ENCODE measurements around the gene PDZD2. TPM values are rescaled to one million over a fixed set of nuclear protein-coding genes. Genes with fewer than 3 reads are reported as not detected.

The PDZD2 gene
- total RNA-seq, 3 donors from 2014 or later (not counting 1 experiment from before 2014, with no cell fraction given): 0.50 to 1.3 (median 0.66) TPM

- Histone ChIP-seq H3K27ac (ENCODE audit: low read length) (no peak overlapping the region), H3K4me3 (ENCODE audit: low read length) (no peak overlapping the region), H3K9me3 (ENCODE audit: control insufficient read depth, insufficient read depth, low read length) (no peaks in the 10 kb centered on the region), H3K27me3 (ENCODE audit: control insufficient read depth, insufficient read depth, low read length) (no peaks in the 10 kb centered on the region), H3K4me1 (ENCODE audit: control insufficient read depth, insufficient read depth, low read length) (no peaks in the 10 kb centered on the region), H3K36me3 (ENCODE audit: control insufficient read depth, insufficient read depth, low read length) (no peaks in the 10 kb centered on the region)
- Mint-ChIP-seq H3K36me3 (no peaks in the 10 kb centered on the region), H3K4me3 (no peak overlapping the region), H3K27me3 (ENCODE audit: low read depth in 2 of 2) (peaks cover 0 to 7% of the 10 kb centered on the region in 2 donors), H3K27ac (no peak overlapping the region), H3K4me1 (no peaks in the 10 kb centered on the region), H3K9me3 (no peaks in the 10 kb centered on the region)
- 91% methylated on average over 7 of the region's 7 CpGs for WGBS (ENCODE audit: insufficient coverage)
- no peak for ATAC-seq
- no peak for TF ChIP-seq CTCF (IDR thresholded peaks at IDR 0.05)
- DNase-seq: no peak
- intact Hi-C loops (cut with micrococcal nuclease): no loop called here
Observed at GRCh38 chr5:31981361-31981945, 342.5 kb downstream of the PDZD2 start.

DNA sequence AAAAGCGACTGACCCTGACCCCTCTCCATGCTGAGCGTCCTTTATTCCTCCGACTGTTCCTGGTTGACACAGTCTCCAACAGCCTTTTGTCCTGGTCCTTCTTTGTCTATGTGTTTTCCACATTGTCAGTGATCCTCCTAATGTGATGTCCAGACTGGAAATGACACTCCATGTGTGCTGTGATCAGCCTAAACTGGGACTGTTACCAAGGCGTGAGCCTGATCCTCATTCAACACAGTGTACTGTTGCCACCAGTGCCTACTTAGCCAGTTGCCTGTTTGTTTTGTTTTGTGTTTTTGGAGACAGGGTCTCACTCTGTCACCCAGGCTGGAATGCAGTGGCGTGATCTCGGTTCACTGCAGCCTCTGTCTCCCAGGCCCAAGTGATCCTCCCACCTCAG lies 343.1 kb downstream of the PDZD2 start:
- DNase-seq (no peak), ATAC-seq (no peak)
- TF ChIP-seq CTCF (IDR thresholded peaks at IDR 0.05): no peak
- Histone ChIP-seq H3K27me3 (ENCODE audit: control insufficient read depth, insufficient read depth, low read length) (no peaks in the 10 kb centered on the region), H3K4me1 (ENCODE audit: control insufficient read depth, insufficient read depth, low read length) (no peaks in the 10 kb centered on the region), H3K27ac (ENCODE audit: low read length) (no peak overlapping the region), H3K36me3 (ENCODE audit: control insufficient read depth, insufficient read depth, low read length) (no peaks in the 10 kb centered on the region), H3K9me3 (ENCODE audit: control insufficient read depth, insufficient read depth, low read length) (no peaks in the 10 kb centered on the region), H3K4me3 (ENCODE audit: low read length) (no peak overlapping the region)
- Mint-ChIP-seq H3K4me3 (no peak overlapping the region), H3K27ac (no peak overlapping the region), H3K36me3 (no peaks in the 10 kb centered on the region), H3K9me3 (no peaks in the 10 kb centered on the region), H3K4me1 (no peaks in the 10 kb centered on the region), H3K27me3 (ENCODE audit: low read depth in 2 of 2) (peaks cover 0 to 7% of the 10 kb centered on the region in 2 donors)
- intact Hi-C loops (cut with micrococcal nuclease): no loop called here
- 94% methylated on average over 6 of the region's 6 CpGs for WGBS (ENCODE audit: insufficient coverage)

DNA sequence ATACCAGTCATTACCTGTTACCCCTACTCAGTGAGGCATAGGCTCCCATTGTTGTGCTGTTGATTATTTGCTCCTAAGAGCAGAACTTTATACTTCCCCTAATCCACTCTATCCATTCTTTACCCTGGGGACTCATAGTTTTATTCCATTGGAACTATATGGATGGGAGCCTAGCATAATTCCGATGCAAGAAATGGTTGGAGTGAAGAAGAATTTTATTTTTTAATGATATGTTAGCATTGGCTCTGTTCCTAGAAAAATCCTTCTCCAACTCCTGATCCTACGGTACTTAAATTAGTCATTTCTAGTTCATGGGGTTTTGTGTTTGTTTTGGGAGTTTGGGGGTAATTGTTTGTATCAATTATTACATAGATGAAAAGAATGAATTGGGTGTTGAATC lies 343.7 kb downstream of the PDZD2 start:
- no peaks in the 10 kb centered on the region for H3K36me3 ChIP-seq (ENCODE audit: control insufficient read depth, insufficient read depth, low read length)
- ATAC-seq (no peak), DNase-seq (no peak)
- H3K27ac ChIP-seq (ENCODE audit: low read length): no peak overlapping the region
- Mint-ChIP-seq H3K4me3 (no peak overlapping the region), H3K36me3 (no peaks in the 10 kb centered on the region), H3K9me3 (no peaks in the 10 kb centered on the region), H3K4me1 (no peaks in the 10 kb centered on the region), H3K27me3 (ENCODE audit: low read depth in 2 of 2) (peaks cover 1 to 7% of the 10 kb centered on the region in 2 donors), H3K27ac (no peak overlapping the region)
- no peak for TF ChIP-seq CTCF (IDR thresholded peaks at IDR 0.05)
- peaks cover 1% of the 10 kb centered on the region for H3K9me3 ChIP-seq (ENCODE audit: control insufficient read depth, insufficient read depth, low read length)
- intact Hi-C loops (cut with micrococcal nuclease): no loop called here
- no peaks in the 10 kb centered on the region for H3K4me1 ChIP-seq (ENCODE audit: control insufficient read depth, insufficient read depth, low read length)
- WGBS (ENCODE audit: insufficient coverage): no CpG with 5 or more reads among the region's 2 CpGs
- no peak overlapping the region for H3K4me3 ChIP-seq (ENCODE audit: low read length)
- H3K27me3 ChIP-seq (ENCODE audit: control insufficient read depth, insufficient read depth, low read length): no peaks in the 10 kb centered on the region

GRCh38 chr5:31983851-31984250 lies 344.9 kb downstream of the PDZD2 start:
- H3K9me3 Mint-ChIP-seq: no peaks in the 10 kb centered on the region
- no peak overlapping the region for H3K4me3 Mint-ChIP-seq
- Histone ChIP-seq H3K27ac (ENCODE audit: low read length) (no peak overlapping the region), H3K9me3 (ENCODE audit: control insufficient read depth, insufficient read depth, low read length) (peaks cover 4% of the 10 kb centered on the region), H3K36me3 (ENCODE audit: control insufficient read depth, insufficient read depth, low read length) (no peaks in the 10 kb centered on the region), H3K4me3 (ENCODE audit: low read length) (no peak overlapping the region), H3K4me1 (ENCODE audit: control insufficient read depth, insufficient read depth, low read length) (no peaks in the 10 kb centered on the region), H3K27me3 (ENCODE audit: control insufficient read depth, insufficient read depth, low read length) (no peaks in the 10 kb centered on the region)
- H3K27me3 Mint-ChIP-seq (ENCODE audit: low read depth in 2 of 2): peaks cover 7 to 15% of the 10 kb centered on the region in 2 donors
- intact Hi-C loops (cut with micrococcal nuclease): no loop called here
- H3K36me3 Mint-ChIP-seq: no peaks in the 10 kb centered on the region
- no peaks in the 10 kb centered on the region for H3K4me1 Mint-ChIP-seq
- DNase-seq (no peak), ATAC-seq (no peak)
- TF ChIP-seq CTCF (IDR thresholded peaks at IDR 0.05): no peak
- WGBS (ENCODE audit: insufficient coverage): 86% methylated on average over 4 of the region's 4 CpGs
- no peak overlapping the region for H3K27ac Mint-ChIP-seq

Measured in natural killer cell (primary cell).